Stimulated activated CD8-positive, alpha-beta memory T cell treated with anti-CD3 and anti-CD28 coated beads, Interleukin-7, amount 100 ng/mL, for 4 hours (primary cell): ENCODE measurements around the gene L3MBTL2.
"Not testable (repeated sequence)": the region's sequence is repeated elsewhere in the genome, so short reads cannot be mapped to it uniquely, and the experiment has no call there.

ENCODE experiments used
- DNase-seq, 2 donors: peaks; one replicate each; pipeline ENCODE4 v3.0.0-alpha.2; 2020; ENCODE audit warnings: low read depth in 2 of 2

L3MBTL2 gene

GRCh38 chr22:41241133-41241676 is 36.1 kb downstream of the L3MBTL2 start:
- DNase-seq = no peak

DNA sequence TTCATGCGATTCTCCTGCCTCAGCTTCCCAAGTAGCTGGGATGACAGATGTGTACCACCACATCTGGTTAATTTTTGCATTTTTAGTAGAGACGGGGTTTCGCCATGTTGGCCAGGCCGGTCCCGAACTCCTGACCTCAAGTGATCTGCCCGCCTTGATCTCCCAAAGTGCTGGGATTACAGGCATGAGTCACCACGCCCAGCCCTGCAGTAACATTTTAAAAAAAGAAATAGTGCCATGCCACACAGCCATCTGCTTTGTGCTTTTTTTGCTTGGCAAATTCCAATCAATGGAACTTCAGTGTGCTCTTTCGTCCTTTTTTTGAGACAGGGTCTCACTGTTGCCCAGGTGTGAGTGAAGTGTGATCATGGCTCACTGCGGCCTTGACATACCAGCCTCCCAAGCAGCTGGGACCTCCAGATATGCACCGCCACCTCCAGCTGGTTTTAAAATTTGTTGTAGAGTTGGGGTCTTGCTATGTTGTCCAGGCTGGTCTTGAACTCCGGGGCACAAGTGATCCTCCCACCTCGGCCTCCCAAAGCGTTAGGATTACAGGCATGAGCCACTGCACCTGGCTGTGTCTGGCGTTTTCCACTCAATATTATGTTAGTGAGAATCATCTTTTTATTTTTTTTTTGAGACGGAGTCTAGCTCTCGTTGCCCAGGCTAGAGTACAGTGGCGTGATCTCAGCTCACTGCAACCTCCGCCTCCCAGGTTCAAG is 37.4 kb downstream of the L3MBTL2 start:
- DNase-seq = no peak

DNA sequence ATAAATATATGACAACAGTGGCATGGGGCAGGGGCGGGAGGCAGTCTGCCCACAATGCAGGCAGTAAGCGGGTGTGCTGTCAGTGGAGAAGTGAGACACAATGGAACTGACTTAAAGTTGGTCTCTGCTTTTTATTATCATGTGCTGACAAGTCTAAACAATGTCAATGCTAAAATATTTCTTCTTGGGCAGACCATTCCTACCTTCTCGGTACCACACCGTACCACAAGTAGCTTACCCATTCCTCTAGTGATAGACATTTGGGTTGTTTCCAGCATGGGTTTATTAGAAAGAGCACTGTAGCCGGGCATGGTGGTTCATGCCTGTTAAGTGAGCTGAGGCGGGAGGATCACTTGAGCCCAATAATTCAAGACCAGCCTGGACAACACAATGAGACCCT is 38.2 kb downstream of the L3MBTL2 start:
- no peak for DNase-seq

- DNase-seq = no peak
Measured at GRCh38 chr22:41245917-41246499, 40.9 kb downstream of the L3MBTL2 start.

DNA sequence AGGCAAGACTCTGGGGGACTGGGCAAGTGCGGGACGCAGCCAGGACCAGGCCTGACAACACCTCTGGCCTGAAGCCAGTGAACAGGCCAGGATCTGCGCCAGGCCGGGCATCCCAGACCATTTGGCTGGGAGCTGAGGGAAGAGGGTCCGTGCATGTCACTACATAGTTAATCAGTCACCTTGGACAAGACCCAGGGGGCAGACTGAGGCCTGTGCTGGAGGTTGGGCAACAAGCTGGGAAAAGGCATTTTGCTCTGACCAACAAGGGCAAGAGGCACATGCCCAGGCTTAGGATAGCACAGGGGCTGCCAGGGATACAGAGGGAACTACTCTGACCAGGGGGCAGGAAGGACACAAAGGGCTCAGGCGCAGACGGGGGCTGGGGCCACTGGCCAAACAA is 42.6 kb downstream of the L3MBTL2 start:
- no peak for DNase-seq

DNA sequence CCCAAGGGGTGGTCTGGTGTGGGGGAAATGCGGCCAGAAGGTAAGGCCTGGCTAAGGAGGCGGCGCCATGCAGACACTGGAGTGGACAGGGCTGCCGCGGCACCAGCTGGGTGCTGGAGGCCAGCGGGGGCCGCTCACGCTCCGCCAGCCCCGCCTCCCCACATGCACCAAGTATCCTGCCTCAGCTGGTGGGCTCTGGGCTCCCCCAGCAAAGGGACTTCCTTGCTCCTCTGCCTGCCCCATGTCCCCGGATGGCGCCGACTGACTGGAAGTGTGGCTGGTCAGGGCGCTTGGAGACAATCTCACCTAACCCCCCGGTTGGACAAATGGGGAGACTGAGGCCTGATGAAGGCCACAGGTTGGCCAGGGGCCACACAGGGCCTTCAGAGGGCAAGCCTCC is 43.2 kb downstream of the L3MBTL2 start:
- no peak for DNase-seq

GRCh38 chr22:41248758-41249157 is 43.6 kb downstream of the L3MBTL2 start:
- DNase-seq = no peak

GRCh38 chr22:41249442-41249841 is 44.3 kb downstream of the L3MBTL2 start:
- DNase-seq = no peak

GRCh38 chr22:41250127-41250526 is 45.0 kb downstream of the L3MBTL2 start:
- no peak for DNase-seq

GRCh38 chr22:41252365-41252764 is 47.3 kb downstream of the L3MBTL2 start:
- DNase-seq = no peak

DNA sequence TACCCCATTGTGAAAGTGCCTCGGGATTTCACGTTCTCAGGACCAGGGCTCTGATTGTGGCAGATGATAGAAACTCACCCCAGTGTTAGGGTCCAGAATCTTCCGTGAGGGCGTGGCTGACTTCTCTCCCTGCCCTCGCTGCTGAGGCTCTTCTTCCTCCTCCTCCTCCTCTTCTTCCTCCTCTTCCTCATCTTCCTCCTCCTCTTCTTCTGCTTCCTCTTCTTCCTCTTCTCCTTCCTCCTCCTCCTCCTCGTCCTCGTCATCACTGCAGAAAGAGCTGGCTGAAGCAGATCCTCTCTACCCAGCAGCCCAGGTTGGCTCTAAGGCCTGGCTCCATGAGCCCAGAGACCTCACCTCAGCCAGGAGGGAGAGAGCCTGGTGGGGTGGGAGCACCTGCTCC is 49.1 kb downstream of the L3MBTL2 start:
- no peak for DNase-seq

DNA sequence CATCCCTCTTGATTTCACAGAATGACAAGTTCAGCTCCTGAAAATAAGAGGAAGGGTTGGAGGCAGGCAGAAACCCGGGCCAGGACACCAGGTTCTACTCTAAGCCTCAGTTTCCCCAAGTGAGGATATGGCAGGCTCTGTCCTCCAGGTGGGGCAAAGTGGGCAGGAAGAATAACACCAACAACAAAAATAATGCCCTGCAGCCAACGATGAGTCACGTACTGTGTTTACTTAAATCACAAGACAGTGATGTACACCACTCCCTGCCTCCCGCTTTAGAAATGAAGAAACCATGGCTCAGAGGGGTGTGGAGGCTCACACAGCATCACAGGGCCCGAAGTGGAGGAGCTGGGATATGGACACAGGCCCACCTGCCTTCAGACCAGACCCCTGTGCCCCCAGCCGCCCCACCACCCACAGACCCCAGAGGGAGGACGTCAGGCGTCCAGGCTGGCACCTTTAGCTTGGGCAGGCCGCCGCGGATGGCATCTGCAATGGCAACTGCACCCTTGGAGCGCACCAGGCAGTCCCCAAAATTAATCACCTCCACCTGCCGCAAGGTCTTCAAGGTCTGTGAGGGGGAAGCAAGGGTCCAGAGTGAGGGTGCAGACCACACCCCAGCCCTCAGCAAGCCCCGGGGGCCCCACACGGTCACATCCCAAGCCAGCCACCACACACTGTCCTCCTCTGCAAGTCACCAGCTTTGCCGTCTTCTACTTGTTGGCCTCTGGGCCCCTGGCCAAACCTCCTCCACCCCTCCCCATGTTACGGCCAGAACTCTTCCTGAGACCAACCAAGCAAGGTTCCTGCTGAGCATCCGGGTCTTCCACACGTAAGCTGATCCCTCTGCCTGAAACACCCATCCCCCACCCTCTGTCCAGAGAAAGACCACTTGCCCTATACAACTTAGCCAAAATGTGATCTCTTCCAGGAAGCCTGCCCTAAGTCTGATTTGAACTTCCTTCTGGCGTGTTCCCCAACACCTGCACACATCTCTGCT is 51.4 kb downstream of the L3MBTL2 start:
- no peak for DNase-seq

GRCh38 chr22:41257696-41258095 is 52.6 kb downstream of the L3MBTL2 start:
- no peak for DNase-seq

DNA sequence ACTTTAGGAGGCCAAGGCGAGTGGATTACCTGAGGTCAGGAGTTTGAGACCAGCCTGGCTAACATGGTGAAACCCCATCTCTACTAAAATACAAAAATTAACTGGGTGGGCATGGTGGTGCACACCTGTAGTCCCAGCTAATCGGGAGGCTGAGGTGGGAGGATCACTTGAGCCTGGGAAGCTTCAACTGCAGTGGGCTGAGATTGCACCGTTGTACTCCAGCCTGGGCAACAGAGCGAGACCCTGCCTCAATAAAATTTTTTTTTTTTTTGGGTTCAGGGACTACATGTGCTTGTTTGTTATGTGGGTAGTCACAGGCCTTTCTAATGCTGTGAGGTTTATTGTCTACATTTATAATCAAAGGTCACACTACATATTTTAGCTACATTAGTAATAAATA is 54.6 kb downstream of the L3MBTL2 start:
- DNase-seq = not testable (repeated sequence)

GRCh38 chr22:41260871-41261270 is 55.8 kb downstream of the L3MBTL2 start:
- no peak for DNase-seq

GRCh38 chr22:41261541-41262249 is 56.6 kb downstream of the L3MBTL2 start:
- no peak for DNase-seq

GRCh38 chr22:41262250-41262765 is 57.2 kb downstream of the L3MBTL2 start:
- DNase-seq = no peak

- DNase-seq = no peak
Measured at GRCh38 chr22:41263704-41264103, 58.6 kb downstream of the L3MBTL2 start.

DNA sequence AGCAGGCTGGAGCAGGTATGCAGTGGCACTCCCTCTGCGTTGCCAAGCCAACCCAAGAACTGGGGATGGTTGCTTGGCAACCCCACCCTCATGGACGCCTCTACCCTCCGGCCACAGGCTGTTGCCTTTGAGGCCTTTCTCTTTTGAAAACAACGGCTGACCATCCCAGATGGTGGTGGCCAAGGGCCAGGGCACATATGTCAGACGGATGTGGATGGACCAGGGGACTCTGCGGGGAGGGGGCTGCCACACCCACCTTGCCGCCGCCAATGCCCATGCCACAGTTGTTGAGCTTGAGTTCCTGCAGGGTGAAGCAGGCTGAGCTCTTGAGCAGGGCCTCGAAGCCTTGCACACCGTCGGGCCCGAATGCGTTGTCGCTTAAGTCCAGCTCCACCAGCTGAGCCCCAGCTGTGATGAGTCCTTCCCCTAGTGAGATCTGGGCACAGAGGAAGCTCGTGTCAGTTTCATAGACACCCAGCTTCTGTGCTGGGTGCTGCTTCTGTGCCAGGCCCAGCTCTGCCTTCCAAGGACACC is 59.4 kb downstream of the L3MBTL2 start:
- DNase-seq = no peak

- DNase-seq = no peak
Measured at GRCh38 chr22:41267958-41268357, 62.8 kb downstream of the L3MBTL2 start.

GRCh38 chr22:41271787-41272186 is 66.7 kb downstream of the L3MBTL2 start:
- DNase-seq = no peak
